Aorta (tissue), 5 donors: ENCODE measurements around the gene C16orf95. TPM values are rescaled to one million over a fixed set of nuclear protein-coding genes. Genes with fewer than 3 reads are reported as not detected.

Experiments used
- ATAC-seq: fragments of 200-7000 bp; cut with Tn5 transposase; one replicate; pipeline ENCODE4 v1.9.1; 2022; ENCODE audit warnings: moderate library complexity; ENCODE audit not compliant: low FRiP score
- DNase-seq, 2 donors: peaks; one replicate each; pipeline ENCODE4 v3.0.0-alpha.2; 2020
- H3K27ac ChIP-seq, 2 donors: one replicate each; pipeline ENCODE4 v1.5.1; 2013; ENCODE audit warnings: low read length in 2 of 2, mild to moderate bottlenecking in 2 of 2, moderate library complexity in 2 of 2, control low read depth in 1 of 2, inconsistent platforms in 1 of 2, low read depth in 1 of 2
- H3K27me3 ChIP-seq, 2 donors: one replicate each; pipeline ENCODE4 v1.6.1; 2013; ENCODE audit warnings: control low read depth in 1 of 2, low read length in 1 of 2, mild to moderate bottlenecking in 1 of 2, moderate library complexity in 1 of 2; ENCODE audit not compliant: insufficient read depth in 2 of 2, control insufficient read depth in 1 of 2
- H3K36me3 ChIP-seq, 2 donors: one replicate each; pipeline ENCODE4 v1.6.1; 2013; ENCODE audit warnings: control low read depth in 1 of 2, low read length in 1 of 2, mild to moderate bottlenecking in 1 of 2; ENCODE audit not compliant: insufficient read depth in 2 of 2, control insufficient read depth in 1 of 2
- H3K4me1 ChIP-seq, 2 donors: one replicate each; pipeline ENCODE4 v1.6.1; 2013; ENCODE audit warnings: low read length in 2 of 2, control low read depth in 1 of 2, mild to moderate bottlenecking in 1 of 2, moderate library complexity in 1 of 2; ENCODE audit not compliant: insufficient read depth in 2 of 2, control insufficient read depth in 1 of 2
- H3K4me3 ChIP-seq, 2 donors: one replicate each; pipeline ENCODE4 v1.5.1; 2013; ENCODE audit warnings: low read length in 2 of 2, control low read depth in 1 of 2, mild to moderate bottlenecking in 1 of 2
- H3K9me3 ChIP-seq: one replicate; pipeline ENCODE4 v1.6.1; 2013; ENCODE audit warnings: mild to moderate bottlenecking, low read length; ENCODE audit not compliant: control insufficient read depth
- WGBS, 2 donors: extraction: QIAGEN DNeasy Blood & Tissue Kit; methylation state at CpG; one replicate each; pipeline ENCODE4 v1.1.7; 2013; 5-methylcytosine and 5-hydroxymethylcytosine counted together
- intact Hi-C, 2 donors: fragments of 100-400 bp; cut with DNase I; formaldehyde crosslinking; loops; one replicate each; pipeline versions ENCODE4 v1.14.2 to v1.15.0; 2022
- polyA plus RNA-seq, 2 donors: library from polyadenylated mRNA; stranded (reverse); fragments of 200-250 nt; gene quantifications; one replicate each; pipeline ENCODE4 v1.2.3, GENCODE V29; 2013
- total RNA-seq, 2 donors: library from RNA; stranded (reverse); fragmentation: NEBNext Ultra II Directional; extraction: Animal tissue kit (Norgen Biotek cat#: 25700); gene quantifications; one replicate each; pipeline ENCODE4 v1.2.1, GENCODE V29; 2021
- donor health status: healthy with polysubstance abuse.
- donor health status: Bipolar disorder and iron deficiency.
- donor health status: DM: no; HTN: no; CAD: no.
- donor health status: DM: no; HTN: no; CAD: no.
- donor health status: DM: yes; HTN: yes; CAD: no.

Gene C16orf95
- total and polyA plus RNA-seq, 4 donors = 2.2 to 6.6 (median 4.2) TPM

GRCh38 chr16:87350031-87350430 is 32.8 kb upstream of the C16orf95 start:
- Histone ChIP-seq H3K9me3 (no peaks in the 10 kb centered on the region), H3K27ac (no peak overlapping the region), H3K36me3 (peaks cover 0 to 1% of the 10 kb centered on the region in 2 donors), H3K4me1 (no peaks in the 10 kb centered on the region), H3K4me3 (no peak overlapping the region), H3K27me3 (no peaks in the 10 kb centered on the region)
- intact Hi-C loops = no loop called here
- DNase-seq (no peak), ATAC-seq (no peak)
- WGBS, 2 donors = 84 to 90% methylated on average over 8 of the region's 8 CpGs

GRCh38 chr16:87348616-87349157 is 31.5 kb upstream of the C16orf95 start:
- WGBS, 2 donors = 93% methylated on average over 13 of the region's 13 CpGs
- no peak for ATAC-seq

GRCh38 chr16:87347932-87348615 is 30.9 kb upstream of the C16orf95 start:
- 95% methylated on average over 13 of the region's 13 CpGs for WGBS, 2 donors
- no peak overlapping the region for H3K27ac ChIP-seq
- DNase-seq (no peak), ATAC-seq (no peak)
- H3K4me3 ChIP-seq = no peak overlapping the region
- intact Hi-C loops = no loop called here
- no peaks in the 10 kb centered on the region for H3K9me3 ChIP-seq
- peaks cover 0 to 1% of the 10 kb centered on the region in 2 donors for H3K36me3 ChIP-seq
- no peaks in the 10 kb centered on the region for H3K27me3 ChIP-seq
- no peaks in the 10 kb centered on the region for H3K4me1 ChIP-seq

More at GRCh38 chr16:87348616-87349157, 31.5 kb upstream of the C16orf95 start:
- peaks cover 0 to 1% of the 10 kb centered on the region in 2 donors for H3K36me3 ChIP-seq
- H3K4me1 ChIP-seq = no peaks in the 10 kb centered on the region
- no peak overlapping the region for H3K4me3 ChIP-seq
- H3K9me3 ChIP-seq = no peaks in the 10 kb centered on the region
- H3K27ac ChIP-seq = no peak overlapping the region
- no peak for DNase-seq
- no peaks in the 10 kb centered on the region for H3K27me3 ChIP-seq
- intact Hi-C loops = no loop called here

GRCh38 chr16:87346517-87347060 is 29.4 kb upstream of the C16orf95 start:
- Histone ChIP-seq H3K36me3 (peaks cover 0 to 4% of the 10 kb centered on the region in 2 donors), H3K27ac (no peak overlapping the region), H3K9me3 (no peaks in the 10 kb centered on the region), H3K4me3 (no peak overlapping the region), H3K4me1 (no peaks in the 10 kb centered on the region), H3K27me3 (no peaks in the 10 kb centered on the region)
- DNase-seq = no peak
- 93% methylated on average over 21 of the region's 21 CpGs for WGBS, 2 donors
- no peak for ATAC-seq
- intact Hi-C loops = no loop called here

GRCh38 chr16:87345726-87346424 is 28.7 kb upstream of the C16orf95 start:
- peaks cover 0 to 4% of the 10 kb centered on the region in 2 donors for H3K36me3 ChIP-seq
- ATAC-seq = no peak
- WGBS, 2 donors = 93% methylated on average over 28 of the region's 28 CpGs
- intact Hi-C loops = no loop called here
- H3K4me3 ChIP-seq = no peak overlapping the region
- no peak for DNase-seq
- no peak overlapping the region for H3K27ac ChIP-seq
- no peaks in the 10 kb centered on the region for H3K4me1 ChIP-seq
- H3K27me3 ChIP-seq = no peaks in the 10 kb centered on the region
- no peaks in the 10 kb centered on the region for H3K9me3 ChIP-seq

- Histone ChIP-seq H3K4me1 (no peaks in the 10 kb centered on the region), H3K27me3 (no peaks in the 10 kb centered on the region), H3K4me3 (no peak overlapping the region), H3K9me3 (no peaks in the 10 kb centered on the region), H3K36me3 (peaks cover 0 to 4% of the 10 kb centered on the region in 2 donors), H3K27ac (no peak overlapping the region)
- intact Hi-C loops = no loop called here
- ATAC-seq (peak; percentile 9), DNase-seq (no peak)
- WGBS, 2 donors = 70 to 77% methylated on average over 17 of the region's 17 CpGs
Observed at GRCh38 chr16:87344931-87345631, 27.9 kb upstream of the C16orf95 start.

GRCh38 chr16:87344165-87344930 is 27.2 kb upstream of the C16orf95 start:
- intact Hi-C loops = no loop called here
- H3K4me3 ChIP-seq = no peak overlapping the region
- H3K27me3 ChIP-seq = no peaks in the 10 kb centered on the region
- ATAC-seq = no peak
- H3K9me3 ChIP-seq = no peaks in the 10 kb centered on the region
- DNase-seq = no peak
- no peak overlapping the region for H3K27ac ChIP-seq
- WGBS, 2 donors = 88 to 89% methylated on average over 30 to 34 of the region's 34 CpGs
- H3K4me1 ChIP-seq = no peaks in the 10 kb centered on the region
- peaks cover 0 to 4% of the 10 kb centered on the region in 2 donors for H3K36me3 ChIP-seq

GRCh38 chr16:87343753-87344050 is 26.5 kb upstream of the C16orf95 start:
- ATAC-seq (no peak), DNase-seq (no peak)
- no peaks in the 10 kb centered on the region for H3K4me1 ChIP-seq
- whole genome bisulfite sequencing, 2 donors = 90 to 91% methylated on average over 11 of the region's 11 CpGs
- peaks cover 0 to 4% of the 10 kb centered on the region in 2 donors for H3K36me3 ChIP-seq
- H3K27me3 ChIP-seq = no peaks in the 10 kb centered on the region
- no peaks in the 10 kb centered on the region for H3K9me3 ChIP-seq
- no peak overlapping the region for H3K4me3 ChIP-seq
- intact Hi-C loops = no loop called here
- H3K27ac ChIP-seq = no peak overlapping the region
